ENCODE measurements around the gene NADK2. TPM values are rescaled to one million over a fixed set of nuclear protein-coding genes. Genes with fewer than 3 reads are reported as not detected.

Gene NADK2
- total RNA-seq, 2 donors from 2014 or later: 10.4 to 12.0 TPM

GRCh38 chr5:36240779-36241630 lies 720 bp downstream of the NADK2 start:
- ATAC-seq (no peak), DNase-seq (peak; percentile 8 to 21 (median 13))
- Mint-ChIP-seq H3K4me3 (peak overlapping the region; percentile 88), H3K27me3 (no peaks in the 10 kb centered on the region), H3K27ac (peak overlapping the region; percentile 70), H3K36me3 (ENCODE audit: low read depth) (peaks cover 3% of the 10 kb centered on the region), H3K4me1 (peaks cover 48% of the 10 kb centered on the region)
- H3K9me3 ChIP-seq (ENCODE audit: control insufficient read depth, low read length, poor library complexity, severe bottlenecking): no peaks in the 10 kb centered on the region

- H3K9me3 ChIP-seq (ENCODE audit: control insufficient read depth, low read length, poor library complexity, severe bottlenecking): no peaks in the 10 kb centered on the region
- peak overlapping the region; percentile 88 for H3K4me3 Mint-ChIP-seq
- no peak for DNase-seq
- ATAC-seq: no peak
- H3K4me1 Mint-ChIP-seq: peaks cover 47% of the 10 kb centered on the region
- peak overlapping the region; percentile 70 for H3K27ac Mint-ChIP-seq
- H3K36me3 Mint-ChIP-seq (ENCODE audit: low read depth): peaks cover 3% of the 10 kb centered on the region
- H3K27me3 Mint-ChIP-seq: no peaks in the 10 kb centered on the region
Measured at GRCh38 chr5:36239370-36240293, 2.1 kb downstream of the NADK2 start.

GRCh38 chr5:36238502-36239295 lies 3.0 kb downstream of the NADK2 start:
- peak overlapping the region; percentile 10 for H3K27ac Mint-ChIP-seq

GRCh38 chr5:36237751-36238150 lies 4.0 kb downstream of the NADK2 start:
- Mint-ChIP-seq H3K4me1 (peaks cover 38% of the 10 kb centered on the region), H3K27me3 (no peaks in the 10 kb centered on the region), H3K27ac (no peak overlapping the region), H3K36me3 (ENCODE audit: low read depth) (peaks cover 3% of the 10 kb centered on the region), H3K4me3 (no peak overlapping the region)
- no peak for DNase-seq
- ATAC-seq: no peak
- no peaks in the 10 kb centered on the region for H3K9me3 ChIP-seq (ENCODE audit: control insufficient read depth, low read length, poor library complexity, severe bottlenecking)

More at GRCh38 chr5:36238502-36239295, 3.0 kb downstream of the NADK2 start:
- no peak for ATAC-seq
- no peaks in the 10 kb centered on the region for H3K27me3 Mint-ChIP-seq
- no peak overlapping the region for H3K4me3 Mint-ChIP-seq
- no peak for DNase-seq
- H3K36me3 Mint-ChIP-seq (ENCODE audit: low read depth): no peaks in the 10 kb centered on the region
- peaks cover 40% of the 10 kb centered on the region for H3K4me1 Mint-ChIP-seq
- no peaks in the 10 kb centered on the region for H3K9me3 ChIP-seq (ENCODE audit: control insufficient read depth, low read length, poor library complexity, severe bottlenecking)

GRCh38 chr5:36236801-36237200 lies 4.9 kb downstream of the NADK2 start:
- Mint-ChIP-seq H3K27ac (no peak overlapping the region), H3K36me3 (ENCODE audit: low read depth) (peaks cover 3% of the 10 kb centered on the region), H3K4me1 (peaks cover 35% of the 10 kb centered on the region)

GRCh38 chr5:36232533-36232932 lies 9.2 kb downstream of the NADK2 start:
- H3K27me3 Mint-ChIP-seq: no peaks in the 10 kb centered on the region
- peaks cover 23% of the 10 kb centered on the region for H3K4me1 Mint-ChIP-seq
- no peak for DNase-seq
- peaks cover 3% of the 10 kb centered on the region for H3K36me3 Mint-ChIP-seq (ENCODE audit: low read depth)
- ATAC-seq: no peak
- no peaks in the 10 kb centered on the region for H3K9me3 ChIP-seq (ENCODE audit: control insufficient read depth, low read length, poor library complexity, severe bottlenecking)
- no peak overlapping the region for H3K27ac Mint-ChIP-seq
- H3K4me3 Mint-ChIP-seq: no peak overlapping the region

More at GRCh38 chr5:36236801-36237200, 4.9 kb downstream of the NADK2 start:
- no peak for DNase-seq
- Mint-ChIP-seq H3K27me3 (no peaks in the 10 kb centered on the region), H3K4me3 (no peak overlapping the region)
- no peaks in the 10 kb centered on the region for H3K9me3 ChIP-seq (ENCODE audit: control insufficient read depth, low read length, poor library complexity, severe bottlenecking)
- no peak for ATAC-seq

GRCh38 chr5:36230151-36230790 lies 11.5 kb downstream of the NADK2 start:
- no peaks in the 10 kb centered on the region for H3K27me3 Mint-ChIP-seq
- peaks cover 18% of the 10 kb centered on the region for H3K4me1 Mint-ChIP-seq
- H3K9me3 ChIP-seq (ENCODE audit: control insufficient read depth, low read length, poor library complexity, severe bottlenecking): no peaks in the 10 kb centered on the region
- H3K36me3 Mint-ChIP-seq (ENCODE audit: low read depth): peaks cover 3% of the 10 kb centered on the region
- H3K27ac Mint-ChIP-seq: no peak overlapping the region
- H3K4me3 Mint-ChIP-seq: no peak overlapping the region
- ATAC-seq (no peak), DNase-seq (no peak)

GRCh38 chr5:36228505-36228904 lies 13.2 kb downstream of the NADK2 start:
- Mint-ChIP-seq H3K27ac (no peak overlapping the region), H3K4me1 (peaks cover 20% of the 10 kb centered on the region), H3K36me3 (ENCODE audit: low read depth) (peaks cover 8% of the 10 kb centered on the region), H3K27me3 (no peaks in the 10 kb centered on the region), H3K4me3 (no peak overlapping the region)
- H3K9me3 ChIP-seq (ENCODE audit: control insufficient read depth, low read length, poor library complexity, severe bottlenecking): no peaks in the 10 kb centered on the region
- no peak for ATAC-seq
- DNase-seq: no peak

- H3K27me3 Mint-ChIP-seq: no peaks in the 10 kb centered on the region
- no peak for ATAC-seq
- H3K4me1 Mint-ChIP-seq: peaks cover 11% of the 10 kb centered on the region
- H3K36me3 Mint-ChIP-seq (ENCODE audit: low read depth): peaks cover 5% of the 10 kb centered on the region
- no peaks in the 10 kb centered on the region for H3K9me3 ChIP-seq (ENCODE audit: control insufficient read depth, low read length, poor library complexity, severe bottlenecking)
- DNase-seq: no peak
- no peak overlapping the region for H3K27ac Mint-ChIP-seq
- no peak overlapping the region for H3K4me3 Mint-ChIP-seq
Measured at GRCh38 chr5:36227046-36227445, 14.7 kb downstream of the NADK2 start.

GRCh38 chr5:36222620-36223019 lies 19.1 kb downstream of the NADK2 start:
- H3K9me3 ChIP-seq (ENCODE audit: control insufficient read depth, low read length, poor library complexity, severe bottlenecking): no peaks in the 10 kb centered on the region
- DNase-seq (no peak), ATAC-seq (no peak)
- Mint-ChIP-seq H3K4me1 (peaks cover 2% of the 10 kb centered on the region), H3K4me3 (no peak overlapping the region), H3K27me3 (no peaks in the 10 kb centered on the region), H3K36me3 (ENCODE audit: low read depth) (peaks cover 12% of the 10 kb centered on the region), H3K27ac (no peak overlapping the region)

GRCh38 chr5:36217988-36218387 lies 23.7 kb downstream of the NADK2 start:
- no peak overlapping the region for H3K27ac Mint-ChIP-seq
- no peaks in the 10 kb centered on the region for H3K27me3 Mint-ChIP-seq
- H3K4me1 Mint-ChIP-seq: no peaks in the 10 kb centered on the region
- H3K9me3 ChIP-seq (ENCODE audit: control insufficient read depth, low read length, poor library complexity, severe bottlenecking): no peaks in the 10 kb centered on the region
- no peak overlapping the region for H3K4me3 Mint-ChIP-seq
- H3K36me3 Mint-ChIP-seq (ENCODE audit: low read depth): peaks cover 9% of the 10 kb centered on the region
- DNase-seq (no peak), ATAC-seq (no peak)

- no peaks in the 10 kb centered on the region for H3K4me1 Mint-ChIP-seq
- H3K36me3 Mint-ChIP-seq (ENCODE audit: low read depth): peaks cover 11% of the 10 kb centered on the region
- DNase-seq: no peak
- H3K9me3 ChIP-seq (ENCODE audit: control insufficient read depth, low read length, poor library complexity, severe bottlenecking): no peaks in the 10 kb centered on the region
- H3K27ac Mint-ChIP-seq: no peak overlapping the region
- no peaks in the 10 kb centered on the region for H3K27me3 Mint-ChIP-seq
- ATAC-seq: no peak
- no peak overlapping the region for H3K4me3 Mint-ChIP-seq
Measured at GRCh38 chr5:36217567-36217966, 24.2 kb downstream of the NADK2 start.
